Mesodermal cell (in vitro differentiated cells): Measurements from ENCODE around the gene RBM42.
"Not testable (repeated sequence)": the region's sequence is repeated elsewhere in the genome, so short reads cannot be mapped to it uniquely, and the experiment has no call there.

Experiments
- H3K27ac ChIP-seq: 2 replicates; pipeline ENCODE4 v1.7.0; 2013; ENCODE audit warnings: mild to moderate bottlenecking, low read depth, low read length, moderate library complexity; ENCODE audit not compliant: severe bottlenecking
- H3K36me3 ChIP-seq: 2 replicates; pipeline ENCODE4 v1.7.1; 2013; ENCODE audit warnings: mild to moderate bottlenecking, low read length, moderate library complexity; ENCODE audit not compliant: control insufficient read depth, insufficient read depth
- H3K4me1 ChIP-seq: one replicate; pipeline ENCODE4 v1.7.1; 2013; ENCODE audit warnings: mild to moderate bottlenecking, low read length; ENCODE audit not compliant: insufficient read depth, control insufficient read depth, poor library complexity, severe bottlenecking
- H3K4me3 ChIP-seq: 2 replicates; pipeline ENCODE4 v1.7.0; 2013; ENCODE audit warnings: low read length, control low read depth, mild to moderate bottlenecking; ENCODE audit not compliant: insufficient read depth, poor library complexity, severe bottlenecking; ENCODE audit errors: extremely low read depth
- H3K9me3 ChIP-seq: 2 replicates; pipeline ENCODE4 v1.7.1; 2013; ENCODE audit warnings: mild to moderate bottlenecking, low read length, moderate library complexity; ENCODE audit not compliant: control insufficient read depth
- WGBS, 2 experiments: methylation state at CpG; one replicate each; pipeline ENCODE4 v1.1.5; 2013; ENCODE audit warnings: missing lambda C conversion rate in 2 of 2; ENCODE audit not compliant: insufficient coverage in 2 of 2; 5-methylcytosine and 5-hydroxymethylcytosine counted together

Gene RBM42

GRCh38 chr19:35650581-35650980, 21.7 kb downstream of the RBM42 start:
- H3K4me3 ChIP-seq = no peak overlapping the region
- WGBS, 2 experiments = 93 to 97% methylated on average over 9 of the region's 9 CpGs
- H3K9me3 ChIP-seq = no peaks in the 10 kb centered on the region
- no peak overlapping the region for H3K27ac ChIP-seq
- H3K4me1 ChIP-seq = no peaks in the 10 kb centered on the region
- H3K36me3 ChIP-seq = peaks cover 48% of the 10 kb centered on the region

GRCh38 chr19:35654828-35655227, 26.0 kb downstream of the RBM42 start:
- 89 to 98% methylated on average over 3 to 6 of the region's 6 CpGs for WGBS, 2 experiments
- peaks cover 84% of the 10 kb centered on the region for H3K36me3 ChIP-seq
- not testable (repeated sequence) for H3K4me3 ChIP-seq, H3K9me3 ChIP-seq, H3K27ac ChIP-seq, H3K4me1 ChIP-seq

GRCh38 chr19:35655600-35655999, 26.8 kb downstream of the RBM42 start:
- H3K9me3 ChIP-seq = no peaks in the 10 kb centered on the region
- H3K27ac ChIP-seq = no peak overlapping the region
- no peaks in the 10 kb centered on the region for H3K4me1 ChIP-seq
- no peak overlapping the region for H3K4me3 ChIP-seq
- WGBS, 2 experiments = 95 to 100% methylated on average over 1 to 4 of the region's 4 CpGs
- peaks cover 78% of the 10 kb centered on the region for H3K36me3 ChIP-seq

- peaks cover 67% of the 10 kb centered on the region for H3K36me3 ChIP-seq
- WGBS, 2 experiments = 88% methylated on average over 1 of the region's 6 CpGs; no CpG with 5 or more reads in 1 of the 2 experiments
- H3K27ac ChIP-seq = no peak overlapping the region
- H3K4me1 ChIP-seq = no peaks in the 10 kb centered on the region
- H3K9me3 ChIP-seq = no peaks in the 10 kb centered on the region
- no peak overlapping the region for H3K4me3 ChIP-seq
Observed at GRCh38 chr19:35656700-35657099, 27.9 kb downstream of the RBM42 start.

- 95 to 97% methylated on average over 7 to 13 of the region's 15 CpGs for WGBS, 2 experiments
- H3K9me3 ChIP-seq = no peaks in the 10 kb centered on the region
- no peaks in the 10 kb centered on the region for H3K4me1 ChIP-seq
- no peak overlapping the region for H3K4me3 ChIP-seq
- H3K27ac ChIP-seq = no peak overlapping the region
- peaks cover 57% of the 10 kb centered on the region for H3K36me3 ChIP-seq
Observed at GRCh38 chr19:35657904-35658700, 29.3 kb downstream of the RBM42 start.

GRCh38 chr19:35661995-35662340, 33.1 kb downstream of the RBM42 start:
- Histone ChIP-seq H3K36me3 (peaks cover 23% of the 10 kb centered on the region), H3K4me1 (no peaks in the 10 kb centered on the region), H3K4me3 (no peak overlapping the region), H3K27ac (no peak overlapping the region), H3K9me3 (no peaks in the 10 kb centered on the region)
- WGBS, 2 experiments = 89 to 94% methylated on average over 1 to 5 of the region's 6 CpGs

GRCh38 chr19:35663981-35664380, 35.1 kb downstream of the RBM42 start:
- H3K4me1 ChIP-seq = no peaks in the 10 kb centered on the region
- H3K27ac ChIP-seq = no peak overlapping the region
- H3K9me3 ChIP-seq = no peaks in the 10 kb centered on the region
- no peak overlapping the region for H3K4me3 ChIP-seq
- H3K36me3 ChIP-seq = peaks cover 4% of the 10 kb centered on the region
- WGBS, 2 experiments = 67 to 77% methylated on average over 3 of the region's 3 CpGs

- WGBS, 2 experiments = 90 to 96% methylated on average over 24 of the region's 24 CpGs
Observed at GRCh38 chr19:35665157-35665556, 36.3 kb downstream of the RBM42 start.

GRCh38 chr19:35665604-35666003, 36.8 kb downstream of the RBM42 start:
- no peak overlapping the region for H3K27ac ChIP-seq
- WGBS, 2 experiments = 79 to 95% methylated on average over 2 of the region's 7 CpGs
- H3K4me1 ChIP-seq = no peaks in the 10 kb centered on the region
- no peaks in the 10 kb centered on the region for H3K9me3 ChIP-seq
- H3K36me3 ChIP-seq = no peaks in the 10 kb centered on the region
- H3K4me3 ChIP-seq = no peak overlapping the region

More at GRCh38 chr19:35665157-35665556, 36.3 kb downstream of the RBM42 start:
- H3K27ac ChIP-seq = no peak overlapping the region
- H3K9me3 ChIP-seq = no peaks in the 10 kb centered on the region
- H3K4me1 ChIP-seq = no peaks in the 10 kb centered on the region
- no peaks in the 10 kb centered on the region for H3K36me3 ChIP-seq
- H3K4me3 ChIP-seq = no peak overlapping the region

- Histone ChIP-seq H3K27ac (no peak within 1 kb of the TSS), H3K9me3 (no peaks in the 10 kb centered on the region), H3K36me3 (no peaks in the 10 kb centered on the region), H3K4me3 (no peak within 1 kb of the TSS), H3K4me1 (no peaks in the 10 kb centered on the region)
- 93 to 96% methylated on average over 7 to 13 of the region's 16 CpGs for WGBS, 2 experiments
Observed at GRCh38 chr19:35666251-35666913, 37.5 kb downstream of the RBM42 start, which contains the start of gene UPK1A. TSS of gene UPK1A (plus strand) at chr19:35666517. CDS start at chr19:35666813, 296 bp downstream.

GRCh38 chr19:35669566-35669965, 40.7 kb downstream of the RBM42 start:
- Histone ChIP-seq H3K9me3 (no peaks in the 10 kb centered on the region), H3K4me1 (no peaks in the 10 kb centered on the region), H3K4me3 (no peak overlapping the region), H3K36me3 (no peaks in the 10 kb centered on the region), H3K27ac (no peak overlapping the region)
- WGBS, 2 experiments = 64 to 71% methylated on average over 5 of the region's 6 CpGs
